GM23248 (cell line): ENCODE data around the gene IRF8.

ENCODE experiments used
- EZH2 ChIP-seq: fragments of 200-600 bp; sonication (generic); IDR thresholded peaks from 2 replicates; pipeline ENCODE4 v1.6.1; 2018; ENCODE audit warnings: antibody characterized with exemption, mild to moderate bottlenecking; ENCODE audit not compliant: insufficient read depth, poor library complexity, severe bottlenecking
- EZH2phosphoT487 ChIP-seq: fragments of 200-600 bp; sonication (generic); IDR thresholded peaks from 2 replicates; pipeline ENCODE4 v1.6.1; 2018; ENCODE audit warnings: antibody characterized with exemption, moderate library complexity, mild to moderate bottlenecking, low read depth; ENCODE audit not compliant: insufficient read depth

DNA sequence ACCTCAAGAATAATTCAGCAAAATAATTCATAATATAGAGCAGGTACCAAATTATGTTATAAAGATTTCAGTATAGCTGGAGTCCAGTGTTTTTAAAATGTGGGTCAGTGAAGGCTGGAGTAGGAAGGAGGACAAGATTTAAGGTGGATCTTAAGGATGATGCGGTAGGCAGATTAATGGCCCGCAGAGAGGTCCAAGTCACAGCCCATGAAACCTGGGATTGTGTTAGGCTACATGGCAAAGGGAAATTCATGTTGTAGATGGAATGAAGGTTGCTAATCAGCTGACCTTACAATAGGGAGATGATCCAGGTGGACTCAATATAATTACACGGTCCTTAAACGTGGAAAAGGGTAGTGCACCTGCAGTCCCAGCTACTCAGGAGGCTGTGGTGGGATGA, 6.2 kb upstream of the IRF8 start:
- TF ChIP-seq EZH2 (no peak), EZH2phosphoT487 (no peak)
